GM12872 (cell line): ENCODE results near the gene TTC19.

ENCODE experiments used
- CTCF ChIP-seq: IDR thresholded peaks from 3 replicates; pipeline ENCODE4 v1.5.1; 2011; ENCODE audit warnings: low read depth, mild to moderate bottlenecking, low read length, moderate library complexity; ENCODE audit not compliant: insufficient read depth

TTC19 gene

GRCh38 chr17:16019347-16019746, 19.7 kb downstream of the TTC19 start:
- TF ChIP-seq CTCF = no peak

DNA sequence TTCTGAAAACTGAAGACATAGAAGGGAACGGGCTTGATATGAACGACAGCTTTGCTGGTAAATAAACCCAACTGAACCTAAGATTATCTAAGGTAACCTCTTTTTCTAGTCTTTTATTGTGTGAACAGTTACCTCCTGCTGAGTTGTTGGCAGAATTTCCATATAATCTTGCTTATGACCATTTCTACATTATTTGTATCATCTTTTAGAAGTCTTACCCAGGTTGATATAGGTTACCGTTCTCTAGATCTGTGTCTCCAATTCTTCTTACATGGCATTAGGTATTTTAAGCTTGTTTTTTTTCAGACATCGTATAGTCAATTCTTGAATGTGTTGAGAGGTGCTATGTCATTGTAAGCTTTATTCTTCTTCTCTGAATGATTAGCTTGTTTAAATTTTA, 24.3 kb downstream of the TTC19 start:
- TF ChIP-seq CTCF = no peak

DNA sequence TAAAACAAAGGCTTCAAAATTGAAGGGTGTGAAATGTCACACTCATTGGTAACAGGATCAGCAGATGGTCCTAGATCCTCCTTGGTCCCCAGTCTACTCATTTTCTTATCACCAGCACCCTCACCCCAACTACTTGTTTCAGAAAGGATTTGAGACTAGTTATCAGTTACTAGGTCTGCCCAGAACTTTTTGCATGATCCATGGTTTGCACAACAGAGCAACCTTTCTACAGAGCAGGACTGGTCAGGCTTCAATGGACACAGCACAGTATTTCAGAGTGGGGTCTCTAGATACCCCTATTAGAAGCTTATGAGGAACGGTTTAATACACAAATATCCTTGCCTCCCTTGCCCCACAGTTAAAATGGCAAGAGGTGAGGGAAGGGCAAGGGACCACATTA, 25.6 kb downstream of the TTC19 start:
- no peak for TF ChIP-seq CTCF

DNA sequence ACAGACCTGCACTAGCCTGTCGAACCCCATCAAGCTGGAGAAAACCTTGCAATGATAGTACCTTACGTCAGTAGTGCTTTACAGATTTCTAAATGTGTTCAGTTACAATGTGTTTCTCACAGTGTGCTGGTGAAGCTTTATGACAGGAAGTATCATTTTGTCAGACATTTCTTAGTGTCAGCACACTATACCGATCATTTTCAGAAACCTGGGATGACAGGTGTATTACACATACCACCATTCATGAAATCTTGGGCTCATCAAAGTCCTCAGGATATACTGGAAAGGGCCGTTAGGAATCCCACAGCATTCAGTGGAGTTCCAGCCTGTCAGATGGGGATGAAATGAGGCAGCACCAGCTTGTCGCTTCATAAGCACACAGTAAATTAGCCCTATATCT, 27.3 kb downstream of the TTC19 start:
- no peak for TF ChIP-seq CTCF

- no peak for TF ChIP-seq CTCF
These were observed 28.3 kb downstream of the TTC19 start for GRCh38 chr17:16027708-16028584.

- TF ChIP-seq CTCF = no peak
These were observed 34.2 kb downstream of the TTC19 start for GRCh38 chr17:16033729-16034349.

DNA sequence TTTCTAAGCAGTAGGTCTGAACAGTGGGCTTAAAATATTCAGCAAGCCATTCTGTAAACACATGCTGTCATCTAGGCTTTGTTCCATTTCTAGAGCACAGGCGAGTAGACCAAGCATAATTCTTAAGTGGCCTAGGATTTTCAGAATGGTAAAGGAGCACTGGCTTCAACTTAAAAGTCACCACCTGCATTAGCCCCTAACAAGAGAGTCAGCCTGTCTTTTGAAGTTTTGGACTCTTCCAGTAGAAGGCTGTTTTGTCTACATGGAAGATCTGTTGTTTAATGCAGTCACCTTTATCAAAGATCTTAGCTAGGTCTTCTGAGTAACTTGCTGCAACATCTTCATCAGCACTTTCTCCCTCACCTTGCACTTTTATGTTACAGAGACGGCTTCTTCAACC, 36.6 kb downstream of the TTC19 start:
- TF ChIP-seq CTCF = no peak
